Activated B cell treated with CpG ODN at 0.5 μM for 24 hours (primary cell): ENCODE data around the gene ARHGEF11. TPM values are rescaled to one million over a fixed set of nuclear protein-coding genes. Genes with fewer than 3 reads are reported as not detected.

ENCODE experiments used
- ATAC-seq: fragments of 200-7000 bp; cut with Tn5 transposase; one replicate; pipeline ENCODE4 v1.10.0; 2021; ENCODE audit warnings: low read depth, mild to moderate bottlenecking, moderate library complexity
- CTCF ChIA-PET: fragments of 350-600 bp; sonication (Branson Sonifier 250); formaldehyde crosslinking; loops from one replicate; lab custom pipeline; 2021; ENCODE audit warnings: antibody characterized with exemption; lab: Charles Lee
- POLR2A ChIA-PET: fragments of 350-600 bp; sonication (Branson Sonifier 250); formaldehyde crosslinking; loops from one replicate; lab custom pipeline; 2021; ENCODE audit warnings: antibody characterized with exemption; lab: Charles Lee
- DNase-seq: peaks from one replicate; pipeline ENCODE4 v3.0.0; 2022
- H3K27ac Mint-ChIP-seq: one replicate; pipeline ENCODE4 v1.8.0; 2020; ENCODE audit warnings: mixed read lengths
- H3K27me3 Mint-ChIP-seq: one replicate; pipeline ENCODE4 v1.8.0; 2021; ENCODE audit warnings: mixed read lengths
- H3K36me3 Mint-ChIP-seq: one replicate; pipeline ENCODE4 v1.8.0; 2021; ENCODE audit warnings: low read depth, mixed read lengths
- H3K4me1 Mint-ChIP-seq: one replicate; pipeline ENCODE4 v1.8.0; 2021; ENCODE audit warnings: mixed read lengths
- H3K4me3 Mint-ChIP-seq: one replicate; pipeline ENCODE4 v1.8.0; 2020; ENCODE audit warnings: mild to moderate bottlenecking, mixed read lengths
- H3K9me3 Mint-ChIP-seq: one replicate; pipeline ENCODE4 v1.8.0; 2020; ENCODE audit warnings: mixed read lengths
- CTCF ChIP-seq: fragments of 200-600 bp; IDR thresholded peaks from one replicate; pipeline ENCODE4 v1.8.0; 2022; ENCODE audit warnings: antibody characterized with exemption, mild to moderate bottlenecking
- intact Hi-C: fragments of 100-400 bp; cut with micrococcal nuclease; formaldehyde crosslinking; loops from one replicate; pipeline ENCODE4 v1.15.1; 2024
- total RNA-seq: library from RNA; stranded (reverse); gene quantifications from 2 replicates; pipeline ENCODE4 v1.2.3, GENCODE V29; 2022

Gene ARHGEF11
- total RNA-seq, 1 donor from 2014 or later: 0.95 TPM

DNA sequence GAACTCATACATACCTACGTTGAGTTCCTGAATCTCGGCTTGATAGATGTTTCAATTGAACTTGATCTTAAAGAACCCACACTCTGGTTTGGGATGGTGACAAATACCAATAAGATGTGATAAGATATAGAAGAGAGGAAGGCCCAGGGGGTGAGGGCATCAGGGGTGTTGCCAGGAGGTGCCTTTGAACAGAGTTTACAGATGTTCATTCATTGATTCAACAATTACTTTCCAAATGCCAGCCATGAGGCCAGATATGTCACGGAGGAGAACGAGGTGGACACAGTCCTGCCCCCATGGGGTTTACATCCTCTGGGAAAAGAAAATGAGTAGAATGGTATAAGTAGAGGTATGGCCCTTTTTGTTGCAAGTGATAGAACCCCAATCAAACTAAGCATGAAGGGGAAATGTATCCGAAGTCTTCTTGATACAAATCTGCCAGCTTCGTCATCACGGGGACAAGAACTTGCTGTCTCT is 124.5 kb downstream of the ARHGEF11 start:
- no peaks in the 10 kb centered on the region for H3K36me3 Mint-ChIP-seq
- no peak for DNase-seq
- peaks cover 2% of the 10 kb centered on the region for H3K4me1 Mint-ChIP-seq
- no peak for TF ChIP-seq CTCF
- no peak overlapping the region for H3K27ac Mint-ChIP-seq
- H3K9me3 Mint-ChIP-seq: no peaks in the 10 kb centered on the region
- ChIA-PET CTCF (no interaction called here), POLR2A (no interaction called here)
- no peak for ATAC-seq
- no peak overlapping the region for H3K4me3 Mint-ChIP-seq
- intact Hi-C loops: no loop called here
- H3K27me3 Mint-ChIP-seq: peaks cover 56% of the 10 kb centered on the region

- H3K27ac Mint-ChIP-seq: no peak within 1 kb of the TSS
Observed at GRCh38 chr1:156920233-156921052, 125.1 kb downstream of the ARHGEF11 start, which contains the start of gene LRRC71. Gene LRRC71, plus strand, starts transcription at chr1:156920632. Its CDS starts 172 bp downstream, at chr1:156920804.

GRCh38 chr1:156914440-156914856 is 131.1 kb downstream of the ARHGEF11 start:
- no peak overlapping the region for H3K27ac Mint-ChIP-seq

More at GRCh38 chr1:156920233-156921052, 125.1 kb downstream of the ARHGEF11 start, which contains the start of gene LRRC71:
- ATAC-seq (no peak), DNase-seq (no peak)
- intact Hi-C loops: no loop called here
- no peak within 1 kb of the TSS for H3K4me3 Mint-ChIP-seq
- TF ChIP-seq CTCF: no peak
- H3K4me1 Mint-ChIP-seq: peaks cover 2% of the 10 kb centered on the region
- POLR2A ChIA-PET: no interaction called here
- CTCF ChIA-PET: interaction anchor here (0.6 kb wide), 1 partner anchor 9 kb away, joined by 4 read pairs; no protein-coding TSS in a partner anchor
- H3K36me3 Mint-ChIP-seq: no peaks in the 10 kb centered on the region
- H3K27me3 Mint-ChIP-seq: peaks cover 55% of the 10 kb centered on the region
- no peaks in the 10 kb centered on the region for H3K9me3 Mint-ChIP-seq

GRCh38 chr1:156913809-156914387 is 131.6 kb downstream of the ARHGEF11 start:
- Mint-ChIP-seq H3K4me1 (no peaks in the 10 kb centered on the region), H3K27ac (no peak overlapping the region), H3K36me3 (no peaks in the 10 kb centered on the region), H3K27me3 (peaks cover 41% of the 10 kb centered on the region), H3K9me3 (no peaks in the 10 kb centered on the region), H3K4me3 (no peak overlapping the region)
- ATAC-seq (no peak), DNase-seq (no peak)
- TF ChIP-seq CTCF: no peak
- ChIA-PET POLR2A (no interaction called here), CTCF (no interaction called here)
- intact Hi-C loops: loop anchor here (5.0 kb wide), 1 partner anchor 243 kb away; no protein-coding TSS in a partner anchor

More at GRCh38 chr1:156914440-156914856, 131.1 kb downstream of the ARHGEF11 start:
- TF ChIP-seq CTCF: no peak
- POLR2A ChIA-PET: no interaction called here
- intact Hi-C loops: loop anchor here (5.0 kb wide), 1 partner anchor 243 kb away; no protein-coding TSS in a partner anchor
- DNase-seq: no peak
- no peaks in the 10 kb centered on the region for H3K9me3 Mint-ChIP-seq
- ATAC-seq: no peak
- CTCF ChIA-PET: no interaction called here
- no peaks in the 10 kb centered on the region for H3K4me1 Mint-ChIP-seq
- H3K36me3 Mint-ChIP-seq: no peaks in the 10 kb centered on the region
- no peak overlapping the region for H3K4me3 Mint-ChIP-seq
- H3K27me3 Mint-ChIP-seq: peaks cover 46% of the 10 kb centered on the region
